HepG2 (cell line): Measurements from ENCODE around the gene AFTPH. TPM values are rescaled to one million over a fixed set of nuclear protein-coding genes. Genes with fewer than 3 reads are reported as not detected.

Source experiments
- DR1 ChIP-seq: sonication (generic); formaldehyde crosslinking; IDR thresholded peaks from 2 replicates; pipeline ENCODE4 v1.8.0; 2021; ENCODE audit warnings: mild to moderate bottlenecking, missing genetic modification reagents, inconsistent platforms
- EP300 ChIP-seq, 3 experiments: sonication (generic) in 1 of 3; formaldehyde crosslinking in 1 of 3; IDR thresholded peaks; 2 replicates each; pipeline versions ENCODE4 v1.5.1 to v1.6.1; 2011 to 2020; ENCODE audit warnings: low read depth in 2 of 3, low read length in 2 of 3, borderline replicate concordance in 1 of 3, improper control_type of control experiment in 1 of 3, mild to moderate bottlenecking in 1 of 3, missing genetic modification reagents in 1 of 3, moderate library complexity in 1 of 3
- FIP1L1 ChIP-seq: fragments of 200-400 bp; formaldehyde crosslinking; IDR thresholded peaks from 2 replicates; pipeline ENCODE4 v1.6.1; 2018; ENCODE audit warnings: low read depth, mild to moderate bottlenecking, low read length, moderate library complexity, borderline replicate concordance; ENCODE audit not compliant: insufficient read depth
- HCFC1 ChIP-seq: fragments of 150-350 bp; IDR thresholded peaks from 2 replicates; pipeline ENCODE4 v1.6.1; 2014; ENCODE audit warnings: low read depth, low read length
- HDAC1 ChIP-seq: sonication (generic); formaldehyde crosslinking; IDR thresholded peaks from 2 replicates; pipeline ENCODE4 v1.5.1; 2020; ENCODE audit warnings: mild to moderate bottlenecking, missing genetic modification reagents
- JARID2 ChIP-seq: sonication (generic); formaldehyde crosslinking; IDR thresholded peaks from 2 replicates; pipeline ENCODE4 v1.8.1; 2023; ENCODE audit warnings: missing genetic modification reagents, inconsistent platforms; ENCODE audit not compliant: insufficient replicate concordance
- KLF15 ChIP-seq: sonication (generic); formaldehyde crosslinking; IDR thresholded peaks from 2 replicates; pipeline ENCODE4 v1.8.1; 2023; ENCODE audit warnings: borderline replicate concordance, mild to moderate bottlenecking, inconsistent platforms, missing genetic modification reagents, mixed read lengths
- MEIS1 ChIP-seq: sonication (generic); formaldehyde crosslinking; IDR thresholded peaks from 2 replicates; pipeline ENCODE4 v1.9.0; 2021; ENCODE audit warnings: mild to moderate bottlenecking, missing genetic modification reagents, moderate library complexity, borderline replicate concordance
- POLR2G ChIP-seq: fragments of 200-400 bp; formaldehyde crosslinking; IDR thresholded peaks from 2 replicates; pipeline ENCODE4 v1.6.1; 2018; ENCODE audit warnings: mild to moderate bottlenecking, low read depth, low read length, moderate library complexity
- PTBP1 ChIP-seq: fragments of 200-400 bp; formaldehyde crosslinking; IDR thresholded peaks from 2 replicates; pipeline ENCODE4 v1.6.1; 2018; ENCODE audit warnings: low read length, low read depth; ENCODE audit not compliant: poor library complexity, severe bottlenecking
- SCMH1 ChIP-seq: sonication (generic); formaldehyde crosslinking; IDR thresholded peaks from 2 replicates; pipeline ENCODE4 v1.9.0; 2021; ENCODE audit warnings: missing genetic modification reagents, mild to moderate bottlenecking, borderline replicate concordance
- SRY ChIP-seq: sonication (generic); formaldehyde crosslinking; IDR thresholded peaks from 2 replicates; pipeline ENCODE4 v1.8.0; 2022; ENCODE audit warnings: mild to moderate bottlenecking, missing genetic modification reagents
- SYNCRIP ChIP-seq: fragments of 200-400 bp; formaldehyde crosslinking; IDR thresholded peaks from 2 replicates; pipeline ENCODE4 v1.6.1; 2018; ENCODE audit warnings: mild to moderate bottlenecking, low read depth, low read length; ENCODE audit not compliant: insufficient read depth
- ZC3H4 ChIP-seq: sonication (generic); formaldehyde crosslinking; IDR thresholded peaks from 2 replicates; pipeline ENCODE4 v1.4.0; 2020; ENCODE audit warnings: missing genetic modification reagents, borderline replicate concordance
- ZFX ChIP-seq: sonication (generic); formaldehyde crosslinking; IDR thresholded peaks from 2 replicates; pipeline ENCODE4 v1.4.0; 2020; ENCODE audit warnings: mild to moderate bottlenecking, low read depth, missing genetic modification reagents, moderate library complexity
- ZFY ChIP-seq: sonication (generic); formaldehyde crosslinking; IDR thresholded peaks from 2 replicates; pipeline ENCODE4 v1.4.0; 2020; ENCODE audit warnings: missing genetic modification reagents
- ZNF253 ChIP-seq: sonication (generic); formaldehyde crosslinking; IDR thresholded peaks from 2 replicates; pipeline ENCODE4 v1.8.0; 2022; ENCODE audit warnings: mild to moderate bottlenecking, missing genetic modification reagents, borderline replicate concordance
- ZNF30 ChIP-seq: sonication (generic); formaldehyde crosslinking; IDR thresholded peaks from 2 replicates; pipeline ENCODE4 v1.5.0; 2020; ENCODE audit warnings: mild to moderate bottlenecking, missing genetic modification reagents
- ZNF317 ChIP-seq: sonication (generic); formaldehyde crosslinking; IDR thresholded peaks from 2 replicates; pipeline ENCODE4 v1.5.0; 2020; ENCODE audit warnings: mild to moderate bottlenecking, missing genetic modification reagents
- ZNF431 ChIP-seq: sonication (generic); formaldehyde crosslinking; IDR thresholded peaks from 2 replicates; pipeline ENCODE4 v1.9.0; 2022; ENCODE audit warnings: missing genetic modification reagents, low read depth, mild to moderate bottlenecking, borderline replicate concordance
- ZNF557 ChIP-seq: sonication (generic); formaldehyde crosslinking; IDR thresholded peaks from 2 replicates; pipeline ENCODE4 v1.4.0; 2020; ENCODE audit warnings: missing genetic modification reagents
- ZNF580 ChIP-seq: IDR thresholded peaks from 2 replicates; pipeline ENCODE4 v1.6.1; 2016; ENCODE audit warnings: low read depth, borderline replicate concordance
- ZNF619 ChIP-seq: sonication (generic); formaldehyde crosslinking; IDR thresholded peaks from 2 replicates; pipeline ENCODE4 v1.4.0; 2020; ENCODE audit warnings: mild to moderate bottlenecking, missing genetic modification reagents
- ZSCAN21 ChIP-seq: sonication (generic); formaldehyde crosslinking; IDR thresholded peaks from 2 replicates; pipeline ENCODE4 v1.8.0; 2022; ENCODE audit warnings: mild to moderate bottlenecking, missing genetic modification reagents, moderate library complexity, borderline replicate concordance
- polyA plus RNA-seq, 8 experiments: library from polyadenylated mRNA; depleted of rRNA in 3 of 8; stranded (reverse) in 7 of 8; unstranded in 1 of 8; fragments of >200 nt; fragmentation: Illumina TruSeq in 4 of 8; extraction: Trizol in 4 of 8; gene quantifications; 2 replicates each; pipeline versions ENCODE4 v1.2.1 to v1.2.3, GENCODE V29; 2011 to 2016; ENCODE audit warnings: low read depth in 4 of 8, missing spikeins in 1 of 8, mixed read lengths in 1 of 8; ENCODE audit not compliant: insufficient read depth in 1 of 8
- total RNA-seq, 5 experiments: library from RNA; depleted of rRNA; stranded (reverse); fragments of >200 nt; fragmentation: Illumina TruSeq; extraction: Trizol; gene quantifications; 2 replicates each; pipeline ENCODE4 v1.2.3, GENCODE V29; 2016; ENCODE audit warnings: low read depth in 1 of 5
- TF ChIP-seq, protein P1 (sequence below): IDR thresholded peaks from 2 replicates; pipeline ENCODE4 v1.6.1; 2016; ENCODE audit warnings: missing compliant biosample characterization, missing genetic modification reagents, borderline replicate concordance
- TF ChIP-seq, protein P2 (sequence below): sonication (generic); formaldehyde crosslinking; IDR thresholded peaks from 2 replicates; pipeline ENCODE4 v1.4.0; 2020; ENCODE audit warnings: missing genetic modification reagents

Gene AFTPH
- total and polyA plus RNA-seq, 2 of the 13 experiments (the other 11 are each of a cell fraction or from before 2014, with no cell fraction given) = 27.5 to 36.8 TPM

DNA sequence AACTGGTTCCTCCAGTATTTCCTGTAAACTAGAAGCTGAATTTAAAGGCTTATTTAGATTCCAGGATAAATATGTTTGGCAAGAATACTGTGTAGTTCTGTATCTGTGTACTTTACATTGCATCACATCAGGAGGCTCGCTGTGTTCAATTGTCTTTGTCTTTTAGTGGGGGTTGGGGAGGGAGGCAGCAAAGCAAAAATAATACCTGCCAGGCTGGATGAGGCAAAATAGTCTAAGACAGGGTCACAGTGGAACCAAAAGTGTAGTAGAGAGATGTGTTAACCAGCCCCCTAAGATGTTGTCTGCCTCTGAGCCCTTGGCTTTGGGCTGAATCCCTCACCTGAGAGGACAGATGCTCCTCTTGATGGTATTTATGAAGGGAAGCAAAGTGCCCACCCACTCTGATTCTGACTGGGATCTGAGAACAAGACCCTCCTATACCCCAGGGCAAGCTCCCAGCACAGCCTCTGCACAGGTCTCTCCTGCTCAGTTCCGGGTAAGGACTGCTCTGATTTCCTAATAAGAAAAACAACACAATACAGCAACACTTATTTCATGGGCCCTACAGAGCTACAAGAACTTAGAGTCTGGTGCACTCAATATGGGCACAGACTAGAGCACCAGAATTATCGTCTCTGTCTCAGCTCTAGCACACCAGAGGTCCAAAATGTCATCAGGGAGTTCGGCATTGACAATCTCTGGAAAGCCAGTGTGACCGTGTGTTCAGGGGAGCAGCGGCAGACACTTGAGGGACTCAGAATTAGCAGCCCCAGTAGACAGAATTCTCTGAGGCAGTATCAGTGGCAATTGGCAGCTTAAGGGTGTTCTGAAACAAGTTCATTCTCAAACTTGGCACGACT lies 7.2 kb upstream of the AFTPH start (continued):
- TF ChIP-seq, protein P1, sequence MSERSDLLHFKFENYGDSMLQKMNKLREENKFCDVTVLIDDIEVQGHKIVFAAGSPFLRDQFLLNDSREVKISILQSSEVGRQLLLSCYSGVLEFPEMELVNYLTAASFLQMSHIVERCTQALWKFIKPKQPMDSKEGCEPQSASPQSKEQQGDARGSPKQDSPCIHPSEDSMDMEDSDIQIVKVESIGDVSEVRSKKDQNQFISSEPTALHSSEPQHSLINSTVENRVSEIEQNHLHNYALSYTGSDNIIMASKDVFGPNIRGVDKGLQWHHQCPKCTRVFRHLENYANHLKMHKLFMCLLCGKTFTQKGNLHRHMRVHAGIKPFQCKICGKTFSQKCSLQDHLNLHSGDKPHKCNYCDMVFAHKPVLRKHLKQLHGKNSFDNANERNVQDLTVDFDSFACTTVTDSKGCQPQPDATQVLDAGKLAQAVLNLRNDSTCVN (CRISPR knock-in tag) = no peak
- TF ChIP-seq ZNF317 (CRISPR knock-in tag) (no peak), ZFY (CRISPR knock-in tag) (no peak; the same call in 1 of the 2 replicates), KLF15 (CRISPR knock-in tag) (no peak), FIP1L1 (no peak), DR1 (CRISPR knock-in tag) (no peak), ZFX (CRISPR knock-in tag) (0 out of 2 replicates have a peak, but pooled peaks have one; percentile 1), ZNF431 (CRISPR knock-in tag) (no peak), HCFC1 (no peak), ZSCAN21 (CRISPR knock-in tag) (no peak), SYNCRIP (no peak), POLR2G (no peak), ZNF619 (CRISPR knock-in tag) (no peak), ZNF557 (no peak), SCMH1 (CRISPR knock-in tag) (no peak), SRY (CRISPR knock-in tag) (no peak), ZC3H4 (CRISPR knock-in tag) (no peak), ZNF253 (CRISPR knock-in tag) (no peak), ZNF580 (CRISPR knock-in tag) (no peak), HDAC1 (CRISPR knock-in tag) (peak; percentile 37; the same call in 1 of the 2 replicates), JARID2 (CRISPR knock-in tag) (no peak), MEIS1 (no peak), EP300 (IDR thresholded peaks at IDR 0.05; ENCODE audit: low read depth in 2 of 2, low read length in 2 of 2) (peak; percentile 59 to 81; a peak in 3 of 4 replicates), EP300 (CRISPR knock-in tag; IDR thresholded peaks at IDR 0.05; ENCODE audit: borderline replicate concordance) (no peak), ZNF30 (CRISPR knock-in tag) (no peak), PTBP1 (no peak)
- TF ChIP-seq, protein P2, sequence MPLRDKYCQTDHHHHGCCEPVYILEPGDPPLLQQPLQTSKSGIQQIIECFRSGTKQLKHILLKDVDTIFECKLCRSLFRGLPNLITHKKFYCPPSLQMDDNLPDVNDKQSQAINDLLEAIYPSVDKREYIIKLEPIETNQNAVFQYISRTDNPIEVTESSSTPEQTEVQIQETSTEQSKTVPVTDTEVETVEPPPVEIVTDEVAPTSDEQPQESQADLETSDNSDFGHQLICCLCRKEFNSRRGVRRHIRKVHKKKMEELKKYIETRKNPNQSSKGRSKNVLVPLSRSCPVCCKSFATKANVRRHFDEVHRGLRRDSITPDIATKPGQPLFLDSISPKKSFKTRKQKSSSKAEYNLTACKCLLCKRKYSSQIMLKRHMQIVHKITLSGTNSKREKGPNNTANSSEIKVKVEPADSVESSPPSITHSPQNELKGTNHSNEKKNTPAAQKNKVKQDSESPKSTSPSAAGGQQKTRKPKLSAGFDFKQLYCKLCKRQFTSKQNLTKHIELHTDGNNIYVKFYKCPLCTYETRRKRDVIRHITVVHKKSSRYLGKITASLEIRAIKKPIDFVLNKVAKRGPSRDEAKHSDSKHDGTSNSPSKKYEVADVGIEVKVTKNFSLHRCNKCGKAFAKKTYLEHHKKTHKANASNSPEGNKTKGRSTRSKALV (CRISPR knock-in tag) = no peak
